Retinal pigment epithelial cell (primary cell): ENCODE data around the gene ALKAL2.
"Not testable (repeated sequence)": the region's sequence is repeated elsewhere in the genome, so short reads cannot be mapped to it uniquely, and the experiment has no call there.

Experiments
- DNase-seq: peaks from one replicate; pipeline ENCODE4 v3.0.0-alpha.2; 2010; ENCODE audit warnings: low read depth
- H3K4me3 ChIP-seq: 2 replicates; pipeline ENCODE4 v1.5.1; 2011; ENCODE audit warnings: mild to moderate bottlenecking, low read length, control low read depth, moderate library complexity
- TF ChIP-seq, protein P1 (sequence below): conservative IDR thresholded peaks from 2 replicates; pipeline ENCODE4 v1.5.1; 2011; ENCODE audit warnings: low read depth, low read length, control low read depth, inconsistent platforms

Gene ALKAL2

GRCh38 chr2:319059-319600 lies 31.2 kb upstream of the ALKAL2 start:
- DNase-seq, result no peak
- no peak overlapping the region for H3K4me3 ChIP-seq
- TF ChIP-seq, protein P1, sequence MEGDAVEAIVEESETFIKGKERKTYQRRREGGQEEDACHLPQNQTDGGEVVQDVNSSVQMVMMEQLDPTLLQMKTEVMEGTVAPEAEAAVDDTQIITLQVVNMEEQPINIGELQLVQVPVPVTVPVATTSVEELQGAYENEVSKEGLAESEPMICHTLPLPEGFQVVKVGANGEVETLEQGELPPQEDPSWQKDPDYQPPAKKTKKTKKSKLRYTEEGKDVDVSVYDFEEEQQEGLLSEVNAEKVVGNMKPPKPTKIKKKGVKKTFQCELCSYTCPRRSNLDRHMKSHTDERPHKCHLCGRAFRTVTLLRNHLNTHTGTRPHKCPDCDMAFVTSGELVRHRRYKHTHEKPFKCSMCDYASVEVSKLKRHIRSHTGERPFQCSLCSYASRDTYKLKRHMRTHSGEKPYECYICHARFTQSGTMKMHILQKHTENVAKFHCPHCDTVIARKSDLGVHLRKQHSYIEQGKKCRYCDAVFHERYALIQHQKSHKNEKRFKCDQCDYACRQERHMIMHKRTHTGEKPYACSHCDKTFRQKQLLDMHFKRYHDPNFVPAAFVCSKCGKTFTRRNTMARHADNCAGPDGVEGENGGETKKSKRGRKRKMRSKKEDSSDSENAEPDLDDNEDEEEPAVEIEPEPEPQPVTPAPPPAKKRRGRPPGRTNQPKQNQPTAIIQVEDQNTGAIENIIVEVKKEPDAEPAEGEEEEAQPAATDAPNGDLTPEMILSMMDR, result no peak

DNA sequence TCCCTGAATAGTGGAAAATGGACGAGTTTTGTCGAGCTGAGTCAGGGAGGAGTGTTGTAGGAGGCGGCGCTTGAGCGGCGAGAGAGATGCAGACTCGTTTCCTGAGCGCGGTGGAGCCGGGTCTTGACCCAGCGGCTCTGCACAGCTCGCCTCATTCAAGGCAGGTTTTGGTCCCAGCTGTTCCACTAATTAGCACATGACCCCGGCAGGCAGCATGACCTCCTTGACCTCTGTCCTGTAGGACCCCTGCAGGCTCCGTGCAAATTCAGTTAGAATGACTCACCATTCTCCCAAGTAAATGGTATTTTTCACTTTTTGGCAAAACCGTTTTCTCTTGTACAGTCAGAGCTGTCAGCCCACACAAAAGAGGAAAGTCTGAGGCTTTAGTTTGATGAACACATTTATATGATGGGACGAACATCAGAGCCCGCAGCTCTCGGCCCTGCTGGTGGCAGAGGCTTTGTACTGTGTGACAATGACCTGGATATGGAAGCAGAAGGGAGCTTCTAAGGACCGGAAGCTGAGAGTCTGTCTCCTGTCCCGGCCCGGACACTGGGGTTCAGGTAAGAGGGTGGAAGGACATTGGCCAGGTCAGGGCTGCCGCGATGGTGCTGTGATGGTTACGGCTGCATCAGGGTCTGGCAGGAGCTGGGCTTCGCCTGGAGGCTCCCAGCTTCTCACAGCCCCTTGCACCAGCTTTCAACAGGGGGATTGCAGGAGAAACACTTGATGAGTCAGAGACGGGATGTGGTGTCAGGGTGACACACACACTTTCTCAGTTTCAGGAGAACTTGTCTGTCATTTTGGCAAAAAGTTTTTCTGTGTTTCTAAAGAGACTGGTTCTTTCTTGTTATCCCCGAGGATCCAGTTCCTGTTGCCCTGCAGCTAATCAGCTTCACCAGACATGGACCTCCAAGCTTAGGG lies 29.9 kb upstream of the ALKAL2 start:
- H3K4me3 ChIP-seq, result peak overlapping the region; percentile 18
- DNase-seq, result peak; percentile 1
- TF ChIP-seq, protein P1, result no peak

DNA sequence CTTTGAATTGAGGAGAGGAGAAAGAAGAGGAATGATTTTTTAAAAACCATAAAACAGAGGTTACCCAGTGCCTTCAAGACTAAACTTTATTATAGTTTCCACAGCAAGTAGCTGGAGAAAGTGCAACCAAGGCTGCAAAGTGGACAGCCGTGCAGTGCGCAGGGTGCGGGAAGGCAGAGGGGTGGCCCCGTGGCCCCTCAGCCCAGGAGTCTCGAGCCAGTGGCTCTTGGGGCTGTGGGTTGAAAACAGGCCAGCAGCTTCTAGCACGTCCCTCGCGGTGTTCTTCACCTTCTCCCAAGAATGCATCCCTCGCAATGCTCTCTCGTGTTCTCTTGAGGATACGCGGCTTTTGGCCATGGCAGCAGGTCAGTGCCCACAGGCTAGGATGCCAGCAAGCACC lies 28.5 kb upstream of the ALKAL2 start:
- no peak for DNase-seq
- H3K4me3 ChIP-seq, result no peak overlapping the region
- TF ChIP-seq, protein P1, result no peak

- H3K4me3 ChIP-seq, DNase-seq: not testable (repeated sequence)
These were observed 28.0 kb upstream of the ALKAL2 start for GRCh38 chr2:315925-316324.

DNA sequence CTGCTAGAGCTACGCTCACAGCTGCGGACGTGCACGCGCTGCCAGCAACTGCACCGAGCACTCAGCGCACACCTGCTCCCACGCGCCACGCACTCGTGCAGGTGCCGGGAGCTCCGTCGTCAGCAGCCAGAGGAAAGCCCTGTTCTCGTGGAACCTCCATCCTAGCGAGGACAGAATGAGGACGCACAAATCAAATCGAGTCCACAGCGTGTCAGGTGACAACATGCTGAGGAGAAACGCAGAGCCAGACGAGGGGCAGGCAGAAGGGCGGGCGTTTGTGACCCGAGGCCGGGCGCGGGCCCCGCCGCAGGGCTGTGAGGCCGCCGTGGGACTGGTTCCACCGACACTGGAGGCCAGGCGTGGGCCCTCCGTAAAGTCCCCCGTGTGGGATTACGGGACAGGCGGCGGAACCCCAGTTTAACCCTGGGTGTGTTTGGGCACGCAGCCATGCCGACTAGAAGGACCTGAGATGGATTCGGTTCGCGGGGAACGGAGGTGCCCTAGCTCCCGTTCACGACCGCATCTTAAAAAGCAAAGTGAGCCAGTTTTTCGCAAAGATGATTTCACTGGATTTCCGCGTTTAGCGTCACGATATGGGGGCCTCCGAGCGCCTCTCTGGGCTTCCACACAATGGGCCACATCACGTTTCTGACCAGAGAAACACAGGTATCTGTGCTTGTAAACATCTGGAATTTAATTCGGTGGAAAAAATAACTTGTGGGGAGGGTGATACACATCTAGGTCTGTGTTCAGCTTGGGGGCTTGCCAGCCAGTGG lies 26.9 kb upstream of the ALKAL2 start:
- no peak for DNase-seq
- TF ChIP-seq, protein P1, result no peak
- H3K4me3 ChIP-seq, result no peak overlapping the region

DNA sequence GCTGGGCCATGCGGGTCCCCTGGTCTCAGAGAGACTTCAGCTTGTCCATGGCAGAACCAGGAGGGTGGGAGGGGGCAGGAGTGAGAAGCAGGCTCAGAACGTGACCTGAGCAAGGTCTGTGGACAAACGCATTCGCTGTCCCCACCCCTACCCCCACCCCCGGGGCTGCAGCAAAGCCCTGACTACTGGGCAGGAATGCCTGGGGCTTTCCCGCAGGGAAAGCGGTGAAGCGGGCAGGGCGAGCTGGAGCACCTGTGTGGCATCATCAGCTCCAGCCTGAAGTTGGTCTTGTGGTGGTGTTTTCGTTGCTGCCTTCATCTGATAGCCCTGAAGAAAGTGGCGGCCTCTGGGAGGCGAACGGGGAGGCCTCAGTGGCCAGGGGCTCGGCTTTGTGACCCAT lies 26.1 kb upstream of the ALKAL2 start:
- no peak for DNase-seq
- TF ChIP-seq, protein P1, result no peak
- no peak overlapping the region for H3K4me3 ChIP-seq

DNA sequence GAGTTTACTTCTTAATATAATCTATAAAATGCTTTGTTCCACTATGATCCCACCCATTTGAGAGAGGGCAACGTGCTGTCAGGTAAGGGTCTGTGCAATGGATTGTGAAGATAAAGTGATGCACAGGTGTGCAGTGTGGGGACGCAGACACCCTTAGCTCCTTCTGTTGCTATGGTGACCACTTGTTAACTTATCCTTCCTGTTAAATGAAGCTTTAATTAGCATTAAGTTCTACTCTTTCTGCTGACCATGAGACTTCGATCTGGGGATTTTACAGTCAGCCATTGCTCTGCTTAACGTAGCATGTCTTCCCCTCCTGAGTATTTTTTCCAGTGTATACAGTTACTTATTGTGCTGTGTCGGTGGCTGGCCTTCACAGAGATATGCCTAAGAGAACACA lies 23.1 kb upstream of the ALKAL2 start:
- DNase-seq, result no peak
- H3K4me3 ChIP-seq, result no peak overlapping the region
- TF ChIP-seq, protein P1, result no peak
